ENCODE results near the gene KLHL29.

Gene KLHL29

DNA sequence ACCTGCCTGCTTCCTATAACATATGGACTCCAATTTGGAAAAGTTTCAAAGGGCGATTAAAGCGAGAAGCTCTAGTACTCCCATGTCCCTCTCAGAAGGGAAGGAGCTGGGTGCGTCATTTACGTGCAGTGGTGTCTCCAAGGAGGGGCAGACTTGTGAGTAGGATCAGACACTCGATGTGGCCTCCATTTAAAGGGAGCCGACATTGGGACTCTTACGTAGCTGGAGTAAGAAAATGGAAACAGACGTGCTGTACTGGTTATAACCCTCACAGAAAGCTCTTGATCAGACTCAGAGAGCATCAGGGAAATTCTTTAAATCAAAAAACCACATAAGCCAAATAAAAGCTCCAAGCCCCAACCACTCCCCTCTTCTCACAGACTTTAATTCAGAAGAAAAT is 198.5 kb downstream of the KLHL29 start:
- no peak for DNase-seq

DNA sequence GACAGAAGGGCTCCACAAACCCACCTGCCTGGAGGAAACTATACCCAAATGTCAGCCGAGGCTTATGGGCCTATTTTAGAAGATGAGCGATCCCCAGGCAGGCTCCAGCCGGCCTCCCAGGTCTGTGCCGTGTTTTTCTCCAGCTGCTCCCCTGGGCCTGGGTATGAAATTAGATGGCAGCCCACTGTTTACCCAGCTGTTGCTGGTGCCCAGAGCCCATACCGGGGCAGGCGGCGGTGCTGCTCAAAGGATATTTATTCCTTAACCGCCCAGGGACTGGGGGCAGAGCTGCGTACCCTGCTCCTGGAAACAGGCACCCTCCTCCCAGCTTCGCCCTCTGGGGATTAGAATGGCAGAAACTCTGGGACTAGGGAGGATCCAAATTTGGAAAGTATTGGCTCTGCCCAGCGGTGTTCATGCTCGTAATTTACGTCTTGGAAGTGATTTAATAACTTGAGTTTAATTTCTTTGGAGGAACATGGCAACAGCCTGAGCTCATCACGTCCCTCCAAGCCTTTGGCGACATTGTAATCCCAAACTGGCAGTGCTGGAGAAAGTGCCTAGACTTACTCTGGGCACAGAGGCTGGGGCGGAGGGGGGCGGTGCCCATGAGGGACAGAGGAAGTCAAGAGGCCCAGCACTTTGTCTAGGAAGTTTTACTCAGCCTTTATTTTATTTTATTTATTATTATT is 199.2 kb downstream of the KLHL29 start:
- DNase-seq = no peak

DNA sequence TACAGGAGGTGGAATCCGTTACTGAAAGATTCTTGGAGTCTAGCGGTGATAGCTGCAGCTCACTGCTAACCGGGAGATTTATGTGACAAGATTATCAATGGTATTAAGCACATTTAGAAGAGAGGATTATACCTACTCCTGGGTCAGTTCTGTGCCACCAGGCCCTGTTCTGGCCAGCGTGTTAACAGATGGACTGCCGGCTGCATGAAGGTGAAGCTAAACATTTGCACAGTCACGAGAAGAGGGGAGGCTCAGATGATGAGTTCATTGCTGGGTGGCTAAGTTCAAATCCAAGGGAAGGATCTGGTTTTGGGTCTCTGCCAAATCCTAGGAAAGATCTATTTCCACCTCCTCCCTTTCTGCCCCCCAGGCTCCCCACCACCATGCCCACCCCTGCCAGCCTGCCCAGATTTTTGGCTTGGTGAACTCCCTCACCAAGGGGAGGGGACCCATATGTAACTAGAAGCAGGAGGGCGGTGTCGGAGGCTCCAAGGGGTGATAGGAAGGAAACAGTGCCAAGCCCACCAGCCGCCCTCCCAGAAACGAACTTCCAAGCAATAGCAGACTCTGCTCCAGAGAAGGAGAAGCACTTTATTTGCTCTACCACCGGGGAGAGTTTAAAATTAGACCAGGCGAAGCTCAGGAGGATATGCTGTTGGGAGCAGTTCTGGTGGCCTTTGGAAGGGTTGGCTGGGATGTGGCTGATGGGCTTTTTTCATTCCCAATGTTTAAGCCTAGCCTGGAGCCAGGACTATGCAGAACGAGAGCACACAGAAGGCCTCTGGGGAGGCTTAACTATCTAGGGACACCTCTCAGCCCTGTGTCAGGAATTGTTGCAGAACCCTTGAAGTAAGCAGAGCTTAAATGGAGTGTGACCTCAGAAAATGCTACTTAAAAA is 200.5 kb downstream of the KLHL29 start:
- no peak for DNase-seq

DNA sequence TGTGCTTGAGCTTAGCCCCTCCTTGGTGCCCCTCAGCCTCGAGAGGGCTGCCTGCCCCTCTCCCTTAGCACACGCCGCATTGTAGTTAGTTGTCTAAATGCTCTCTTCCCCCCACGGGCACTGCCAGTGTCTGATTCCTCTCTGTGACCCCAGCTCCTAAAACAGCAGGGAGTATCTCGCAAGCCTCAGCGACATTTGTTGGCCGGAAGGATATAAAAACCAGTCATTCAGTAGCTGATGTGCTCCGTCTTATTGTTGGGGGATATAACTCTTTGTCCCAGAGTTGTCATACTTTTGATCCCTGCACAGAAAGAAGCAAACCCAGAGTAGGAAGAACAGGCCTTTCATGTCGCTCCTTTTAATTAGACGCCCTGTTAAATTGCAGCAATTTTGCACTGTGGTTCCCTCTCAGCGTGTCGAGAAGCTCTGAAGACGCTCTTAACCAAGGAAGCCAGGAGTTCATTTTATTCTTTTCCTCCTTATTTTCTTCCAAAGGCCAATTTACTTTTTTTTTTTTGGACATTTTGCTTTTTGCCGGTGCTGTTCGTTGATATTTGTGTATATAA is 201.8 kb downstream of the KLHL29 start:
- DNase-seq = no peak

- no peak for DNase-seq
Observed at GRCh38 chr2:23587341-23587880, 202.4 kb downstream of the KLHL29 start.

- no peak for DNase-seq
Observed at GRCh38 chr2:23588106-23588505, 203.1 kb downstream of the KLHL29 start.

- no peak for DNase-seq
Observed at GRCh38 chr2:23588508-23589201, 203.7 kb downstream of the KLHL29 start.

GRCh38 chr2:23589220-23589647 is 204.3 kb downstream of the KLHL29 start:
- DNase-seq = no peak

GRCh38 chr2:23589739-23590138 is 204.8 kb downstream of the KLHL29 start:
- no peak for DNase-seq

DNA sequence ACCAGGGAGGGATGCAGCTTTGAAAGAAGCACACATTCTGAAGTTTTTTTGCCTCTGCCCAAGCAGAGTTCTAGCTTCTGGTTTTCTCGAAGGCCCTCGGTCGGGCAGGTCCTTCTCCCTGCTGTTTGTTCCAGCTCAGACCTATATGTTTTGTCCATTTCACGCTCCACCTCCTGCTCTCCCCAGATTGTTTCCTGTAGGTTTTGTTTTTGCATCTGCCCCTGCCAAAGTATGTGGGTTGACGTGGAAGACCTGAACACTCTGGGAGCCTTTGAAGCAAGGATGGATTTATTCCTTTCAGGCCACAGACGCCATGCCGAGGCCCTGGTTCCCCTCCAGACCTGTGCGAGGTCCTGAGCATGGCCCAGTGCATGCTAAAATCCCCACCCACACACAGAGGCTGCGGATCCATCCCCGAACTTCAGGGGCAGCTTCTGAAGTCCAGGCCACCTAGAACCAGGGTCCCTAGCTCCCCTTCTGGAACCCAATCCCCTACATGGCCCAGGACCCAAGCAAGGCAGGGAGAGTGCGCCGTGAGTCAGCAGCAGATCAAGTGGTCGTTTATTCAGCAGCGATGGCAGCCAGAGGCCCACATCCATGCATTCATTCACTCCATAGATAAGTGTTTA is 205.4 kb downstream of the KLHL29 start:
- no peak for DNase-seq

DNA sequence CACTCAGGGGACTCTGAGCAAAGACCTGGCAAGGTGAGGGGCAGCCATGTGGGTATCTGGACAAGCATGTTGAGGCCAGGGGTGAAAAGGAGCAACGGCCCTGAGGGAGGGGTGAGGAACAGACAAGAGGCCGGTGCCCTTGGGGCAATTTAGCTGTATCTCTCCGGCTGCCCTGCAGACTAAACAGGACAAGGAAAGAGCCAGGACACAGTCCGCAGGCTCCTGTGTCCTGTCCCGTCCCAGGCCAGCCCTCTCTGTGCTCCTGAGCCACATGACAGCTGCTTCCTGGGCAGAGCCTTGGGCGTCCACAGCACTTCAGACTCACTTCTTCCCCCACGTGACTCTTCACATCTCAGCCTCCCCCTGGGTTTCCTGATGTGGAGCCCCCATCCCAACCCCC is 206.1 kb downstream of the KLHL29 start:
- no peak for DNase-seq

DNA sequence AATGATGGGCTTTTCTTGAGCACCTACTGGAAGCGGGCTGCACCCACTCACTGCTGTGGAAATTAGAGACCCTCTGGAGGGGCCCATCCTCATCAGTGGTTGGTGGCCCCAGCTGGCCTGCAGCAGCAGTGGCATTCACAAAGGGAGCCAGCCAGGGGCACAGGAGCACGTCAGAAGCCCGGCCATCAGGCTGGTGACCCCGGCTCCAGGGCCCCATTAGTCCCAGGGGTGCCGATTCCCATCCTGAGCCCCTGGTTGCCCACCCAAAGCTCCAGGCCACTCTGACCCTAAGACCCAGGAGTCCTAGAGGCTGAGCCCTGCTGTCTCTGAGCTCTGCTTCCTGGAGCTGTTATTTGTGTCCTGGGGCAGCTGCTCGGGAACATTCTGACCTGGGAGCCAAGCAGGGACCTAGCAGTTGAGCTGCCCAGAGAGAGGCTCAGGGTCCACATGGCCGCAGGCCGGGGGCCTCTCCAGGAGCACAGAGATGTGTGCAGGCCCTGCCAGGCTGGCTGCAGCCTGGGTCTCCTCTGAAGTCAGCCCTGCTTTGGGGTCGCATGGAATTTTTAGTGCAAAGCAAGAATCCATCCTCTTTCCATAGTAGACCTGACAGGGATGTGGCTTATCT is 207.2 kb downstream of the KLHL29 start:
- DNase-seq = no peak

- no peak for DNase-seq
Observed at GRCh38 chr2:23592898-23593751, 208.1 kb downstream of the KLHL29 start.

- DNase-seq = no peak
Observed at GRCh38 chr2:23593752-23594459, 208.9 kb downstream of the KLHL29 start.

DNA sequence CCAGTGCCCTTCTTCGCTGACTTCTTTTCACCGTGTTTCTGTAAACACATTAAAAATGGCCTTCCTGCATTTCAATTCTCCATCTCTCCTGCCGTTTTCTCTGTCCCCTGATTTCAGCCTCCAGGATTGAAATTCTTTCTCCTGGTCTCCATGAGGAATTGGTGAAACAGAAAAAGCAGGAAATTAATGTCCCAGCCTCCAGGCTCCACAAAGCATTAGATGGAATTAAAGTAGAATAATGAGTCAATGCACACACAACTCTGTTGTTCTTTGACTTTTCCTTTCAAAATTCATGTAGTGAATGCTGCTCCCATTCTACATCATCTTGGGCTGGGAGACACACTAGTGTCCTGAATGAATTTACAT is 209.5 kb downstream of the KLHL29 start:
- no peak for DNase-seq

DNA sequence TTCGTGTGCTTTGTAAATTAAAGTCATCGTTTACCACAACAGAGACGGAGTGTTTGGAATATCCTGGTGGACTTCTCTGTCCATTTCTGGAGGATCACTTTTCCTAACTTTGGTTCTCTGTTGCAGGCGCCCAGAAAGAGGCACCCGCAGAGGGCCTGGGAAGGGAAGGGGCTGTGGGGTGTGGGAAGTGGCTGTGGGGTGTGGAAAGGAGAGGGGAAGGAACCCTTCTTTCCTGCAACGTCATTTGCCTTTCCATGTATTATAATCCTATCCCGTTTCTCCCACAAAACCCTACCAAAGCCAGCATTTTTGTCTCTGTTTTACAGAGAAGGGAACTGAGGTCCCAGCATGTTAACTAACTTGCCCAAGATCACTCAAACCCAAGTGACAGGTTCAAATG is 210.0 kb downstream of the KLHL29 start:
- DNase-seq = no peak

DNA sequence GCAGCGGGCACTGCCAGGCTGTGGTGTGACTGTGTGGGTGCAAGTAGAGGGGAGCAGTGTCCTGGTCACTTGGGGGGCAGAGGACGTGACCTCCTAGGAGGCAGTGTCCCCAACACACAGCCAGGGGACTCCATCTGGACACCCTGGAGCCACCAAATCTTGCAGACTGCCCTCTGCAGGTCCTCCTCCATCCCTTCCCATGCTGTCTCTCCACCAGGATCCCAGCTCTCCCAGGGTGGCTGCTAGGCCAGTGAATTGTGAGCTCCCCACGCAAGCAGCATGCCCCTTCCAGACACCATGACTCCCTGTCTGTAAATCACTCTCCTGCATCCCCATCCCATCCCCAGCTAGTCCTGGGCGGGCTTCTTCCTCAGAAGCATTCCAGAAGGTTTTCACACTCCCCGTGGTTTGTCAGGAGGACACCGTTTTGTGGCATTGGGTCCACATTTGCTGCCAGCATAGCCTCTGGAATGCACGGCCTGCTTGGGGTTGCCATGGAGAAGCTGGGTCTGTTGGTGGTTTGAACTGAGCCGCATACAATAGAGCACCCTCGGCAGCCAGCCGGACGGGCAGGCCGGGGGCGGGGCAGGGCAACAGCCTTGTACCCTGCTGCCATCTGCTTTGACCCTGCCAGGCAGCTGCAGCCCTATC is 210.7 kb downstream of the KLHL29 start:
- no peak for DNase-seq

DNA sequence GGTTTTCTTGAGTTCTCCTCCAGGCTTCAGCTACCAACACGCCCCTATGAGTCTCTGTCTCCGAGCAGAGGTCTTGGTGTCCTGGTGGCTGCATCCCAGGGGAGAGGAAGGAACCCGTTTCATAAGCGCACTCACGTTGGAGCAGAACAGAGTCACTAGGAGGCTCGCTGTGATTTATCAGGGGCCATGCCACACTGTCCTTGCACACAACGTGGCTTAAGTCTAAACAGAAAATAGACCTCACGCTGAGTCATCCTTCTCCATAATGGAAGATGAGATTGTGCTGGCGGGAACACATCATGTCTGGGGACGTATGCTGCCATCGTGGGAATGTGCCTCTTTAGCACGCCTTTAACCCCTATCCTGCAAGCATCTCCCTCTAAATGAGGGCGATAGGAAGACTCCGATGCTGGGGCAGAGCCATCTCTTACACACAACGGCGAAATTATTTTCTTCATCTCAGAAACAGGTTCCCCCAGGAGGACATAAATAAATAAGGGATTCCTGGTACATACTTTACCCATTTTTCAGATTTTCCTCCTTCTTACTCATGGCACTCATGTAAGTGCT is 211.4 kb downstream of the KLHL29 start:
- DNase-seq = no peak

GRCh38 chr2:23597687-23598086 is 212.7 kb downstream of the KLHL29 start:
- DNase-seq = no peak

- DNase-seq = no peak
Observed at GRCh38 chr2:23599006-23599405, 214.0 kb downstream of the KLHL29 start.
